ENCODE results near the gene GNAQ.

DNA sequence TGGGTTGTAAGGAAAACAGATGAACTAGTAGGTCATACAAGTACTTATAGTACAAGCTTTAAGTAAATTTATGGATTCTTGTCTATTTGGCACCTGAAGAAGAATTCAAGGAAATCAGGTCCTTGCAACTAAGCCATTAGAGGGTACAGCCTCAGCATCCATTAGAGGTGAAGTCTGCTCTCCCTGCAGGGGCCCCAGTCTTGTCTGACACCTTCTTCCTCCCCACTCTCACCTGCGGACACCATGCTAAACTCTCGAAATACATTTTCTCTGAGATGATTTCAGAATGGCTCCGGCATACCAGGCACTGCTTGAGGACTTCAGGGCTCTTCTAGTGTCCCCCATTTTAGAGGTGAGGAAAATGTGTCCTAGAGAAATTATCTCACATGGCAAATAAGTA, 137.9 kb downstream of the GNAQ start:
- TF ChIP-seq POLR2AphosphoS5 (IDR thresholded peaks at IDR 0.05; ENCODE audit: low read depth, low read length), result no peak
- no peak for TF ChIP-seq REST (IDR thresholded peaks at IDR 0.05; ENCODE audit: insufficient read depth in 1 of 2, low read depth in 2 of 2, low read length in 2 of 2)

Measured in PFSK-1 (cell line).